RPMI8226 (cell line): Measurements from ENCODE around the gene OPN1SW.

ENCODE experiments used
- DNase-seq: peaks from one replicate; pipeline ENCODE4 v3.0.0-alpha.2; 2015

The OPN1SW gene

GRCh38 chr7:128731184-128731583, 44.4 kb downstream of the OPN1SW start:
- no peak for DNase-seq

GRCh38 chr7:128729494-128729893, 46.1 kb downstream of the OPN1SW start:
- no peak for DNase-seq

GRCh38 chr7:128728598-128728997, 47.0 kb downstream of the OPN1SW start:
- DNase-seq, result no peak

GRCh38 chr7:128727239-128727638, 48.4 kb downstream of the OPN1SW start:
- no peak for DNase-seq

GRCh38 chr7:128726737-128727072, 48.9 kb downstream of the OPN1SW start:
- no peak for DNase-seq

GRCh38 chr7:128726059-128726736, 49.4 kb downstream of the OPN1SW start:
- DNase-seq, result no peak

- no peak for DNase-seq
These were observed 50.1 kb downstream of the OPN1SW start for GRCh38 chr7:128725531-128725930.

GRCh38 chr7:128724743-128725142, 50.9 kb downstream of the OPN1SW start:
- DNase-seq, result no peak
